A549 (cell line): ENCODE results near the gene SRRM1. TPM values are rescaled to one million over a fixed set of nuclear protein-coding genes. Genes with fewer than 3 reads are reported as not detected.

Experiments used
- ATAC-seq, 2 experiments: fragments of 200-7000 bp in 1 of 2; fragments of >200 bp in 1 of 2; cut with Nextera tagmentation in 1 of 2; cut with Tn5 transposase in 1 of 2; 3 replicates each; pipeline versions ENCODE4 v1.8.0 to v1.9.1; 2018 to 2020; ENCODE audit warnings: mild to moderate bottlenecking in 1 of 2, moderate library complexity in 1 of 2
- CTCF ChIA-PET: fragments of 300-600 bp; sonication (Branson Sonifier 250); formaldehyde crosslinking; extraction: SDS; loops from one replicate; lab custom pipeline; 2021; ENCODE audit warnings: antibody characterized with exemption, inconsistent platforms; lab: Yijun Ruan, JAX
- POLR2A ChIA-PET: fragments of 350-600 bp; formaldehyde crosslinking; extraction: SDS; loops from one replicate; lab custom pipeline; 2021; ENCODE audit warnings: antibody characterized with exemption, inconsistent platforms; lab: Yijun Ruan, JAX
- DNase-seq, 2 experiments: peaks; one replicate each; pipeline versions ENCODE4 v3.0.0 to v3.0.0-alpha.2; 2011 to 2016; ENCODE audit warnings: low read depth in 1 of 2, low spot score in 1 of 2
- FAIRE-seq: peaks from 2 replicates; lab custom pipeline; 2011; peaks lifted over from hg19 to GRCh38; lab: Jason Lieb, UNC
- H3K27ac ChIP-seq, 2 experiments: fragments of >200 bp; sonication (Bioruptor Twin); formaldehyde crosslinking; 3 replicates each; pipeline ENCODE4 v1.5.1; 2016 to 2017
- H3K4me1 ChIP-seq: fragments of >200 bp; sonication (Bioruptor Twin); formaldehyde crosslinking; 3 replicates; pipeline ENCODE4 v1.6.1; 2016
- H3K4me2 ChIP-seq: fragments of >200 bp; sonication (Bioruptor Twin); formaldehyde crosslinking; 3 replicates; pipeline ENCODE4 v1.6.1; 2016
- H3K4me3 ChIP-seq: fragments of >200 bp; sonication (Bioruptor Twin); formaldehyde crosslinking; 3 replicates; pipeline ENCODE4 v1.5.1; 2016
- H3K9me3 ChIP-seq: fragments of >200 bp; sonication (Bioruptor Twin); formaldehyde crosslinking; 3 replicates; pipeline ENCODE4 v1.6.1; 2016
- CBX8 ChIP-seq: fragments of 200-600 bp; sonication (generic); IDR thresholded peaks from 2 replicates; pipeline ENCODE4 v1.6.1; 2016
- CEBPB ChIP-seq, 2 experiments: fragments of >200 bp in 1 of 2; sonication (Bioruptor Twin) in 1 of 2; formaldehyde crosslinking in 1 of 2; IDR thresholded peaks; 2 replicates each; pipeline ENCODE4 v1.6.1; 2012 to 2016
- CHD2 ChIP-seq: fragments of 150-350 bp; IDR thresholded peaks from 2 replicates; pipeline ENCODE4 v1.6.1; 2014; ENCODE audit warnings: low read length; ENCODE audit not compliant: partially characterized antibody
- CHD4 ChIP-seq: fragments of 200-600 bp; sonication (generic); IDR thresholded peaks from 2 replicates; pipeline ENCODE4 v1.6.1; 2016; ENCODE audit warnings: antibody characterized with exemption, mild to moderate bottlenecking, borderline replicate concordance
- CTCF ChIP-seq: fragments of >200 bp; sonication (Bioruptor Twin); formaldehyde crosslinking; IDR thresholded peaks from 3 replicates; pipeline ENCODE4 v1.5.1; 2016
- EHF ChIP-seq: fragments of 250-450 bp; sonication (Bioruptor Pico); IDR thresholded peaks from 2 replicates; pipeline ENCODE4 v1.5.0; 2020; ENCODE audit warnings: mild to moderate bottlenecking
- ESRRA ChIP-seq: fragments of 150-350 bp; IDR thresholded peaks from 2 replicates; pipeline ENCODE4 v1.6.1; 2014; ENCODE audit warnings: mild to moderate bottlenecking, low read length, borderline replicate concordance
- FOSL2 ChIP-seq, 2 experiments: fragments of 450-650 bp in 1 of 2; fragments of >200 bp in 1 of 2; sonication (Bioruptor Twin) in 1 of 2; formaldehyde crosslinking; IDR thresholded peaks; 2 replicates each; pipeline versions ENCODE4 v1.5.0 to v1.6.1; 2016 to 2020; ENCODE audit warnings: mild to moderate bottlenecking in 1 of 2, moderate library complexity in 1 of 2
- FOXS1 ChIP-seq: fragments of 250-450 bp; sonication (Bioruptor Pico); IDR thresholded peaks from 2 replicates; pipeline ENCODE4 v1.5.0; 2020; ENCODE audit warnings: mild to moderate bottlenecking, moderate library complexity
- GATA3 ChIP-seq: IDR thresholded peaks from 2 replicates; pipeline ENCODE4 v1.6.1; 2012; ENCODE audit warnings: borderline replicate concordance
- HDAC2 ChIP-seq: fragments of 200-600 bp; sonication (generic); IDR thresholded peaks from 2 replicates; pipeline ENCODE4 v1.6.1; 2016
- HOXA7 ChIP-seq: fragments of 250-450 bp; sonication (Bioruptor Pico); IDR thresholded peaks from 2 replicates; pipeline ENCODE4 v1.5.0; 2020; ENCODE audit warnings: mild to moderate bottlenecking, moderate library complexity
- JUN ChIP-seq, 2 experiments: fragments of >200 bp; sonication (Bioruptor Twin); formaldehyde crosslinking; IDR thresholded peaks; 2 replicates in 1 of 2; 3 replicates in 1 of 2; pipeline ENCODE4 v1.6.1; 2016 to 2017
- JUNB ChIP-seq: fragments of >200 bp; sonication (Bioruptor Twin); formaldehyde crosslinking; IDR thresholded peaks from 2 replicates; pipeline ENCODE4 v1.6.1; 2016
- KDM1A ChIP-seq: fragments of 200-600 bp; sonication (generic); IDR thresholded peaks from 2 replicates; pipeline ENCODE4 v1.6.1; 2016; ENCODE audit warnings: low read depth, mild to moderate bottlenecking
- KDM5A ChIP-seq: fragments of 200-600 bp; sonication (generic); IDR thresholded peaks from 2 replicates; pipeline ENCODE4 v1.6.1; 2016; ENCODE audit warnings: antibody characterized with exemption, mild to moderate bottlenecking
- MAX ChIP-seq: IDR thresholded peaks from 2 replicates; pipeline ENCODE4 v1.6.1; 2012
- NFE2L2 ChIP-seq: fragments of 150-350 bp; conservative IDR thresholded peaks from 2 replicates; pipeline ENCODE4 v1.6.1; 2014; ENCODE audit warnings: low read length
- NR3C1 ChIP-seq: fragments of >200 bp; sonication (Bioruptor Twin); formaldehyde crosslinking; IDR thresholded peaks from 3 replicates; pipeline ENCODE4 v1.6.1; 2017
- POLR2A ChIP-seq: IDR thresholded peaks from 2 replicates; pipeline ENCODE4 v1.6.1; 2012; ENCODE audit warnings: mild to moderate bottlenecking, low read length
- POLR2AphosphoS2 ChIP-seq: conservative IDR thresholded peaks from 2 replicates; pipeline ENCODE4 v1.6.1; 2012; ENCODE audit warnings: low read length, improper control_type of control experiment, inconsistent platforms
- RAD21 ChIP-seq, 2 experiments: fragments of >200 bp in 1 of 2; sonication (Bioruptor Twin) in 1 of 2; formaldehyde crosslinking in 1 of 2; IDR thresholded peaks in 1 of 2; conservative IDR thresholded peaks in 1 of 2; 2 replicates in 1 of 2; 3 replicates in 1 of 2; pipeline ENCODE4 v1.6.1; 2012 to 2018; ENCODE audit warnings: inconsistent platforms in 1 of 2
- RFX5 ChIP-seq: fragments of 450-650 bp; IDR thresholded peaks from 2 replicates; pipeline ENCODE4 v1.7.1; 2014; ENCODE audit warnings: antibody characterized with exemption, mild to moderate bottlenecking, moderate library complexity
- SREBF2 ChIP-seq: fragments of 450-650 bp; IDR thresholded peaks from 2 replicates; pipeline ENCODE4 v1.6.1; 2014; ENCODE audit warnings: mild to moderate bottlenecking, moderate library complexity
- TFCP2L1 ChIP-seq: fragments of 250-450 bp; sonication (Bioruptor Pico); IDR thresholded peaks from 2 replicates; pipeline ENCODE4 v1.5.0; 2021; ENCODE audit warnings: mild to moderate bottlenecking
- TP53 ChIP-seq: fragments of 250-450 bp; sonication (Bioruptor Pico); IDR thresholded peaks from 2 replicates; pipeline ENCODE4 v1.5.0; 2021; ENCODE audit warnings: mild to moderate bottlenecking, moderate library complexity
- ZFP36 ChIP-seq: fragments of 450-650 bp; IDR thresholded peaks from 2 replicates; pipeline ENCODE4 v1.6.1; 2014; ENCODE audit warnings: borderline replicate concordance; ENCODE audit not compliant: partially characterized antibody
- WGBS: methylation state at CpG from one replicate; pipeline ENCODE4 v1.1.6; 2017; ENCODE audit errors: missing lambda C conversion rate; 5-methylcytosine and 5-hydroxymethylcytosine counted together
- polyA plus RNA-seq, 4 experiments: library from polyadenylated mRNA; depleted of rRNA in 3 of 4; stranded (reverse); fragments of >200 nt; fragmentation: RNase III in 1 of 4; extraction: RNeasy Plus Mini Kit Qiagen cat#74134 plus additional on column Dnase treatment in 1 of 4; gene quantifications; 2 replicates in 3 of 4; 3 replicates in 1 of 4; pipeline ENCODE4 v1.2.3, GENCODE V29; 2011 to 2017
- TF ChIP-seq, protein P1 (sequence below): IDR thresholded peaks from 2 replicates; pipeline ENCODE4 v1.6.1; 2012; ENCODE audit warnings: low read depth, borderline replicate concordance

SRRM1 gene
- polyA plus RNA-seq, 2 of the 4 experiments (the other 2 are of a cell fraction), result 59.6 to 72.5 TPM

- POLR2A ChIA-PET, result interaction anchor here (0.8 kb wide), 1 partner anchor 37 kb away, joined by 3 read pairs; the partner anchor contains the start of gene CLIC4
- TF ChIP-seq TP53 (CRISPR knock-in tag), result no peak
- TF ChIP-seq ESRRA, result no peak
- TF ChIP-seq FOSL2 (IDR thresholded peaks at IDR 0.05), result 0 out of 2 replicates have a peak, but pooled peaks have one; percentile 12
- TF ChIP-seq FOSL2 (CRISPR knock-in tag; IDR thresholded peaks at IDR 0.05), result peak; percentile 50; the same call in 1 of the 2 replicates
- WGBS, result 0% methylated on average over 3 of the region's 4 CpGs
- FAIRE-seq, result no peak
- ATAC-seq, result no peak
- peak overlapping the region in 1 of 2 experiments; percentile 89; a peak in 2 of 6 replicates for H3K27ac ChIP-seq
- H3K9me3 ChIP-seq, result no peaks in the 10 kb centered on the region
- no peak overlapping the region for H3K4me3 ChIP-seq
- H3K4me2 ChIP-seq, result no peak overlapping the region
- peaks cover 19% of the 10 kb centered on the region for H3K4me1 ChIP-seq
- CTCF ChIA-PET, result interaction anchor here (1.4 kb wide), 1 partner anchor 19 kb away, joined by 3 read pairs; no protein-coding TSS in a partner anchor
- peak in 1 of 2 experiments; percentile 54 for DNase-seq
These were observed 64.6 kb downstream of the SRRM1 start for GRCh38 chr1:24707687-24708086.

DNA sequence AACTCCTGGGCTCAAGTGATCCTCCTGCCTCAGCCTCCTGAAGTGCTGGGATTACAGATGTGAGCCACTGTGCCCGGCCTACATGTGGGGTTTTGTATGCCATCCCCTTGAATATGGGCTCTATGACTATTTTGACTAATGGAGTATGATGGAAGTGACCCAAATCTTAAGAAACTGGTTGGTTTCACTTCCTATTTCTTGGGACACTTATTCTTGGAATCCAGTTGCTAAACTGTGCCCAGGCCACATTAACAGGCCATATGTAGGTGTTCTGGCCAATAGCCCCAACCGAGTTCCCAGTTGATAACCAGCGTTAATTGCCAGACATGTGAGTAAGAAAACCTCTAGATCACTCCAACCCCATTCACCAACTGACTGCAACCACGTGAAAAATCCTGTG lies 65.8 kb downstream of the SRRM1 start:
- Histone ChIP-seq H3K9me3 (no peaks in the 10 kb centered on the region), H3K4me3 (no peak overlapping the region), H3K4me2 (no peak overlapping the region), H3K4me1 (peaks cover 23% of the 10 kb centered on the region), H3K27ac (no peak overlapping the region)
- CTCF ChIA-PET, result interaction anchor here (1.4 to 2.8 kb wide), 2 partner anchors 20 kb away, joined by 3 to 8 read pairs; no protein-coding TSS in a partner anchor
- ATAC-seq, result no peak
- POLR2A ChIA-PET, result no interaction called here
- WGBS, result 90% methylated on average over 4 of the region's 4 CpGs
- no peak for FAIRE-seq
- TF ChIP-seq TFCP2L1 (CRISPR knock-in tag) (no peak), ZFP36 (no peak), CHD4 (no peak), POLR2A (no peak), GATA3 (no peak), CEBPB (IDR thresholded peaks at IDR 0.05) (no peak), HDAC2 (no peak), NR3C1 (no peak), RAD21 (conservative IDR thresholded peaks at IDR 0.05 in 1 of 2, IDR thresholded peaks at IDR 0.05 in 1 of 2) (no peak), CHD2 (no peak), FOSL2 (IDR thresholded peaks at IDR 0.05) (no peak), FOSL2 (CRISPR knock-in tag; IDR thresholded peaks at IDR 0.05) (no peak), KDM1A (no peak), CBX8 (no peak), KDM5A (no peak), JUNB (no peak), HOXA7 (CRISPR knock-in tag) (no peak), POLR2AphosphoS2 (no peak)
- TF ChIP-seq, protein P1, sequence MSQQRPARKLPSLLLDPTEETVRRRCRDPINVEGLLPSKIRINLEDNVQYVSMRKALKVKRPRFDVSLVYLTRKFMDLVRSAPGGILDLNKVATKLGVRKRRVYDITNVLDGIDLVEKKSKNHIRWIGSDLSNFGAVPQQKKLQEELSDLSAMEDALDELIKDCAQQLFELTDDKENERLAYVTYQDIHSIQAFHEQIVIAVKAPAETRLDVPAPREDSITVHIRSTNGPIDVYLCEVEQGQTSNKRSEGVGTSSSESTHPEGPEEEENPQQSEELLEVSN, result no peak
- no peak for DNase-seq

DNA sequence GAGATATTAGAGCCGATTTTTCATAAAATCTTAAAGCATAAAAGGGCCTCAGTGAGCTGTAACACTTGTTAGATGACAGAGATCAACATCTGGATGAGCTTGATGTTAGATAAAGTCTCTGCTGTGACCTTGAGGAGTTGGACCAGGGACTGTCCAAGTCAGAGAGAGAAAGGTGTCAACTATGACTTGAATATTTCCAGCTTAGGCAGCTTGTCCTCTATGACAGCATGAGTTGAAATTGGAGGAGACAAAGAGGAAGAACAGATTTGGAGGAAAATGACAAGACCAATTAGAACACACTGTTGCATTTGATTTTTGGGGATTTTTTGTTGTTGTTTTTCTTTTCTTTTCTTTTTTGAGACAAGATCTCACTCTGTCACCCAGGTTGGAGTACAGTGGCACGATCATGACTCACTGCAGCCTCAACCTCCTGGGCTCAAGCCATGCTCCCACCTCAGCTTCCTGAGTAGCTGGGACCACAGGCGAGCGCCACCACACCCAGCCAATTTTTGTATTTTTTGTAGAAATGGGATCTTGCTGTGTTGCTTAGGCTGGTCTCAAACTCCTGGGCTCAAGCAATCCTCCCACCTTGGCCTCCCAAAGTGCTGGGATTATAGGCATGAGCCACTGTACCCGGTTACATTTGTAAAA lies 66.8 kb downstream of the SRRM1 start:
- DNase-seq (no peak), FAIRE-seq (no peak), ATAC-seq (no peak)
- WGBS, result 74% methylated on average over 5 of the region's 5 CpGs
- no peak for TF ChIP-seq CTCF
- no peak for TF ChIP-seq TFCP2L1 (CRISPR knock-in tag)
- no peak for TF ChIP-seq POLR2AphosphoS2
- TF ChIP-seq KDM1A, result no peak
- no peak for TF ChIP-seq RFX5
- TF ChIP-seq, protein P1, result no peak
- TF ChIP-seq SREBF2, result no peak
- no peak for TF ChIP-seq CBX8
- TF ChIP-seq FOXS1, result no peak
- no peak for TF ChIP-seq NFE2L2
- TF ChIP-seq JUNB, result no peak
- no peak for TF ChIP-seq RAD21 (conservative IDR thresholded peaks at IDR 0.05 in 1 of 2, IDR thresholded peaks at IDR 0.05 in 1 of 2)
- no peak for TF ChIP-seq MAX
- no peak for TF ChIP-seq JUN (IDR thresholded peaks at IDR 0.05)
- no peak for TF ChIP-seq EHF (CRISPR knock-in tag)
- H3K4me3 ChIP-seq, result no peak overlapping the region
- H3K4me1 ChIP-seq, result peaks cover 21% of the 10 kb centered on the region
- POLR2A ChIA-PET, result no interaction called here
- H3K9me3 ChIP-seq, result no peaks in the 10 kb centered on the region
- CTCF ChIA-PET, result interaction anchor here (2.8 kb wide), 1 partner anchor 21 kb away, joined by 8 read pairs; no protein-coding TSS in a partner anchor
- peak overlapping the region in 1 of 2 experiments; percentile 45; a peak in 1 of 6 replicates for H3K27ac ChIP-seq
- H3K4me2 ChIP-seq, result no peak overlapping the region
